ENCODE data around the gene CDC14A. TPM values are rescaled to one million over a fixed set of nuclear protein-coding genes. Genes with fewer than 3 reads are reported as not detected.

CDC14A gene
- total RNA-seq, 2 donors from 2014 or later, result 10.6 to 11.3 TPM

- TF ChIP-seq, protein P1, sequence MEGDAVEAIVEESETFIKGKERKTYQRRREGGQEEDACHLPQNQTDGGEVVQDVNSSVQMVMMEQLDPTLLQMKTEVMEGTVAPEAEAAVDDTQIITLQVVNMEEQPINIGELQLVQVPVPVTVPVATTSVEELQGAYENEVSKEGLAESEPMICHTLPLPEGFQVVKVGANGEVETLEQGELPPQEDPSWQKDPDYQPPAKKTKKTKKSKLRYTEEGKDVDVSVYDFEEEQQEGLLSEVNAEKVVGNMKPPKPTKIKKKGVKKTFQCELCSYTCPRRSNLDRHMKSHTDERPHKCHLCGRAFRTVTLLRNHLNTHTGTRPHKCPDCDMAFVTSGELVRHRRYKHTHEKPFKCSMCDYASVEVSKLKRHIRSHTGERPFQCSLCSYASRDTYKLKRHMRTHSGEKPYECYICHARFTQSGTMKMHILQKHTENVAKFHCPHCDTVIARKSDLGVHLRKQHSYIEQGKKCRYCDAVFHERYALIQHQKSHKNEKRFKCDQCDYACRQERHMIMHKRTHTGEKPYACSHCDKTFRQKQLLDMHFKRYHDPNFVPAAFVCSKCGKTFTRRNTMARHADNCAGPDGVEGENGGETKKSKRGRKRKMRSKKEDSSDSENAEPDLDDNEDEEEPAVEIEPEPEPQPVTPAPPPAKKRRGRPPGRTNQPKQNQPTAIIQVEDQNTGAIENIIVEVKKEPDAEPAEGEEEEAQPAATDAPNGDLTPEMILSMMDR (IDR thresholded peaks at IDR 0.05), result no peak
- DNase-seq (ENCODE audit: low spot score), result no peak
- Histone ChIP-seq H3K4me1 (ENCODE audit: control insufficient read depth in 1 of 2, low read depth in 2 of 2) (peaks cover 0 to 3% of the 10 kb centered on the region in 2 donors), H3K36me3 (no peaks in the 10 kb centered on the region), H3K27me3 (replicated peaks; ENCODE audit: insufficient read depth) (no peaks in the 10 kb centered on the region), H3K4me3 (no peak overlapping the region), H3K27ac (no peak overlapping the region), H3K9me3 (no peaks in the 10 kb centered on the region)
- no peak for ATAC-seq (ENCODE audit: insufficient number of reproducible peaks, low FRiP score, low read depth)
Observed at GRCh38 chr1:100419072-100419471, 66.8 kb downstream of the CDC14A start.

DNA sequence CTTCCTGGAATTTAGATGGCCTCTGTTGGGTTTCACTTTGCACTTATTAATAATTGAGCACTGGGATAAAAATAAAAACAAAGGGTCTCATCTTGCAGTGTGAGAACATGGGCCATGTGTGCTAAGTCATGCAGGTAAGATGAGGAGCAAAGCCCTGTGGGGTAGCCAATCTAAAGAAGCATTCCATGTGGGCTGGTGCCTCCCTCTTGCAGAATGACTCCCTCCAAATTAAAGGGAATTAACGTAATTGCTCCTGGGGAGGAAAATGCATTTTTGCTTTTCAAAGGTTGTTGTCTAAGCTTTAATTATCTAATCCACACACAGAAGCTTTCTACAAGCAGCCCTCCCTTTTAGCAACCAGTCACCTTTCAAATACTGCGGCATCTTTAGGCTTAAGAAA is 69.8 kb downstream of the CDC14A start:
- Histone ChIP-seq H3K27me3 (replicated peaks; ENCODE audit: insufficient read depth) (no peaks in the 10 kb centered on the region), H3K4me1 (ENCODE audit: control insufficient read depth in 1 of 2, low read depth in 2 of 2) (no peaks in the 10 kb centered on the region), H3K4me3 (no peak overlapping the region), H3K27ac (no peak overlapping the region), H3K36me3 (no peaks in the 10 kb centered on the region), H3K9me3 (no peaks in the 10 kb centered on the region)
- ATAC-seq (ENCODE audit: insufficient number of reproducible peaks, low FRiP score, low read depth) (no peak), DNase-seq (ENCODE audit: low spot score) (no peak)
- TF ChIP-seq, protein P1 (IDR thresholded peaks at IDR 0.05), result no peak

DNA sequence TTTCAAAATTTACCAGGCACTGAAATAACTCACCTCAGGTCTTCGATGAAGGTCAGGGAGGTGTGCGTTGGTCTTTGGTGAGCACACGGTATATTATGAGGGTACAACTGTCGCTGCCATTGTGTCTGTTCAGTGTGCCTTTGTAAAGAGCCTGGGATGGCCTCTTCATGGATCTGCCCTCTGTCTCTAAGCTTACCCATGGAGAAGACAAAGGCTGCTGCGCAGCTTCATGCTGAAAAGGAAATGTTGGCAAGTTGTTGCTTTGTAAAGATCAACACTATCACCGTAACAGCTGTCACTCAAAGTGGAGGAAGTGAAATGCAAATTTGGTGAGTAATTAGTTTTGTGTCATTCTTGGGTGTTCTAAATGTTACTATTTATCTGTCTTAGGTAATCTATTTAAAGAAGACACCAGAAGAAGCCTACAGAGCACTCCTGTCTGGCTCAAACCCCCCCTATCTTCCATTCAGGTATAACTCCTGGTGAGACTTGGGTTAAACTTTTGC is 71.6 kb downstream of the CDC14A start:
- Histone ChIP-seq H3K27ac (no peak overlapping the region), H3K36me3 (no peaks in the 10 kb centered on the region), H3K9me3 (no peaks in the 10 kb centered on the region), H3K4me3 (no peak overlapping the region), H3K4me1 (ENCODE audit: control insufficient read depth in 1 of 2, low read depth in 2 of 2) (no peaks in the 10 kb centered on the region), H3K27me3 (replicated peaks; ENCODE audit: insufficient read depth) (no peaks in the 10 kb centered on the region)
- DNase-seq (ENCODE audit: low spot score) (no peak), ATAC-seq (ENCODE audit: insufficient number of reproducible peaks, low FRiP score, low read depth) (no peak)
- TF ChIP-seq, protein P1 (IDR thresholded peaks at IDR 0.05), result no peak

GRCh38 chr1:100428160-100428559 is 75.9 kb downstream of the CDC14A start:
- no peaks in the 10 kb centered on the region for H3K4me1 ChIP-seq (ENCODE audit: control insufficient read depth in 1 of 2, low read depth in 2 of 2)
- H3K27me3 ChIP-seq (replicated peaks; ENCODE audit: insufficient read depth), result no peaks in the 10 kb centered on the region
- no peak for ATAC-seq (ENCODE audit: insufficient number of reproducible peaks, low FRiP score, low read depth)

GRCh38 chr1:100430325-100430756 is 78.0 kb downstream of the CDC14A start:
- no peak for ATAC-seq (ENCODE audit: insufficient number of reproducible peaks, low FRiP score, low read depth)
- Histone ChIP-seq H3K36me3 (no peaks in the 10 kb centered on the region), H3K27me3 (replicated peaks; ENCODE audit: insufficient read depth) (no peaks in the 10 kb centered on the region), H3K27ac (no peak overlapping the region), H3K4me3 (no peak overlapping the region), H3K4me1 (ENCODE audit: control insufficient read depth in 1 of 2, low read depth in 2 of 2) (no peaks in the 10 kb centered on the region), H3K9me3 (no peaks in the 10 kb centered on the region)
- TF ChIP-seq, protein P1 (IDR thresholded peaks at IDR 0.05), result no peak
- DNase-seq (ENCODE audit: low spot score), result no peak

More at GRCh38 chr1:100428160-100428559, 75.9 kb downstream of the CDC14A start:
- no peaks in the 10 kb centered on the region for H3K36me3 ChIP-seq
- H3K4me3 ChIP-seq, result no peak overlapping the region
- no peak overlapping the region for H3K27ac ChIP-seq
- TF ChIP-seq, protein P1 (IDR thresholded peaks at IDR 0.05), result no peak
- no peaks in the 10 kb centered on the region for H3K9me3 ChIP-seq
- DNase-seq (ENCODE audit: low spot score), result no peak
